Stimulated activated CD4-positive, alpha-beta T cell treated with anti-CD3 and anti-CD28 coated beads, TNF-alpha, amount 100 ng/mL, for 4 hours (primary cell): ENCODE measurements around the gene ALDH2.
"Not testable (repeated sequence)": the region's sequence is repeated elsewhere in the genome, so short reads cannot be mapped to it uniquely, and the experiment has no call there.

Experiments
- DNase-seq, 3 experiments: peaks; one replicate each; pipeline ENCODE4 v3.0.0-alpha.2; 2020; ENCODE audit warnings: low read depth in 3 of 3

ALDH2 gene

DNA sequence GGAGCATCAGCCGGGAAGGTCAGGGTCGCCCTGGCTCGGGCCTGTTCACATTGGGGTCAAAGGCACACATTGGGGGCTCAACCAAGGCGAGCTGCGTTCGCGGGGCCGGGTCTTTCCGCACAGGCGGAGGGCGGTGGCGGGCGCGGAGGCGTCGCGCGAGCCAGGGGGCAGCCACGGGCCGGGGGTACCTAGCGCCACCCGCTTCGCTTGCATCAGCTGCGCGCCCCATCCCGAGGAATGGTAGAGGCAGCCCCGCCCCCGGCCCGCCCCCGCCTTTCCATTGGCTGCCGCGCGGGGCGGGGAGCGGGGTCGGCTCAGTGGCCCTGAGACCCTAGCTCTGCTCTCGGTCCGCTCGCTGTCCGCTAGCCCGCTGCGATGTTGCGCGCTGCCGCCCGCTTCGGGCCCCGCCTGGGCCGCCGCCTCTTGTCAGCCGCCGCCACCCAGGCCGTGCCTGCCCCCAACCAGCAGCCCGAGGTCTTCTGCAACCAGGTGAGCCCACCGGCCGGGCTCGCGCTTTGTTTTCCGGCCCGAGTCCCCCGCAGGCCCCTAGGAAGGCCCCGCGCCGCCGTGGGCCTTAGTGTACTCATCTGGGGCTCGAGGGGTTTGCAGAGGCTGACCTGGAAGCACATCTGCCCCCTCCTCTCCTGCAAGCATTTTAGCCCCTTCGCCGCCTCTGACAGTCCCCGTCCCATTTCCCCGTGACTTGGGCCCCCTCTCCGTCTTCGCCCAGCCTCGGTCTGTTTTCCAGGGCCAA, at the start of gene ALDH2:
ALDH2 (plus strand) TSS at position 326 of the 754 bp plus-strand sequence; CDS start at position 376, 50 bp downstream.
- DNase-seq = peak in 2 of 3 experiments; percentile 17

DNA sequence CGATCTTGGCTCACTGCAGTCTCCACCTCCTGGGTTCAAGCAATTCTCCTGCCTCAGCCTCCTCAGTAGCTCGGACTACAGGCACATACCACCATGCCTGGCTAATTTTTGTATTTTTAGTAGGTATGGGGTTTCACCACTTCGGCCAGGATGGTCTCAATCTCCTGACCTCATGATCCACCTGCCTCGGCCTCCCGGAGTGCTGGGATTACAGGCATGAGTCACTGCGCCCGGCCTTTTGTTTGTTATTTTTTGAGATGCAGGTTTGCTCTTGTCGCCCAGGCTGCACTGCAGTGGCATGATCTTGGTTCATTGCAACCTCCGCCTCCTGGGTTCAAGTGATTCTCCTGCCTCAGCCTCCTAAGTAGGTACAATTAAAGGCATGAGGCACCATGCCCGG, 47.4 kb upstream of the ALDH2 start:
- DNase-seq = not testable (repeated sequence)

DNA sequence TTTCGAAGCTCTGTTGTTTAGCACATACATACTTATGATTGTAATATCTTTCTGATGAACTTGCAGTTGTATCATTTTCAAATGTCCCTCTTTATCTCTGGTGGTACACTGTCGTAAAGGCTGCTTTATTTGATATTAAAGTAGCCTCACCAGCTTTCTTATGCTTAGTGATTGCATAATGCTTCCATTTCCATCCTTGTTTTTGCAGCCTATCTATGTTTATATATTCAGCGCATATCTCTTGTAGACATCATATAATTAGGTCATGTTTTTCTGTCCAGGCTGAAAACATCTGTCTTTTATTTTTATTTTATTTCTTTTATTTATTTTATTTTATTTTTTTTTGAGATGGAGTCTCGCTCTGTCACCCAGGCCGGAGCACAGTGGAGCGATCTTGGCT, 46.3 kb upstream of the ALDH2 start:
- DNase-seq = no peak

DNA sequence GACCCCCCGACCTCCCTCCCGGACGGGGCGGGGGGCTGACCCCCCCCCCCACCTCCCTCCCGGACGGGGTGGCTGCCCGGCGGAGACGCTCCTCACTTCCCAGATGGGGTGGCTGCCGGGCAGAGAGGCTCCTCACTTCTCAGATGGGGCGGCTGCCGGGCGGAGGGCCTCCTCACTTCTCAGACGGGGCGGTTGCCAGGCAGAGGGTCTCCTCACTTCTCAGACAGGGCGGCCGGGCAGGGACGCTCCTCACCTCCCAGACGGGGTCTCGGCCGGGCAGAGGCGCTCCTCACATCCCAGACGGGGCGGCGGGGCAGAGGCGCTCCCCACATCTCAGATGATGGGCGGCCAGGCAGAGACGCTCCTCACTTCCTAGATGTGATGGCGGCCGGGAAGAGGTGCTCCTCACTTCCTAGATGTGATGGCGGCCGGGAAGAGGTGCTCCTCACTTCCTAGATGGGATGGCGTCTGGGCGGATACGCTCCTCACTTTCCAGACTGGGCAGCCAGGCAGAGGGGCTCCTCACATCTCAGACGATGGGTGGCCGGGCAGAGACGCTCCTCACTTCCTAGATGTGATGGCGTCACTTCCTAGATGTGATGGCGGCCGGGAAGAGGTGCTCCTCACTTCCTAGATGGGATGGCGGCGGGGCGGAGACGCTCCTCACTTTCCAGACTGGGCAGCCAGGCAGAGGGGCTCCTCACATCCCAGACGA, 42.9 kb upstream of the ALDH2 start:
- DNase-seq = not testable (repeated sequence)

DNA sequence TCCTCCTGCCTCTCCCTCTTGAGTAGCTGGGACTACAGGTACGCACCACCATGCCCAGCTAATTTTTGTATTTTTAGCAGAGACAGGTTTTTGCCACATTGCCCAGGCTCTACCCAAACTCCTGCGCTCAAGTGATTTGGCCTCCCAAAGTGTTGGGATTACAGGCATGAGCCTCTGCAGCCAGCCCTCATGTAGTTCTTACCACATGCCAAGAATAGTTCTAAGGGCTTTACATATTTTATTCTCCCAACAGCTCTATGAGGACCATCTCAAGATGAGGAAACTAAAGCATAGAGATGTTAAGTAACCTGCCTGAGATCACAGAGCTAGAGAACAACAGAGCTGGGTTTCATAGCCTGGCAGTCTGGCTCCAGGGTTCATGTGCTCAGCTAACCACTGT, 37.9 kb upstream of the ALDH2 start:
- DNase-seq = no peak

DNA sequence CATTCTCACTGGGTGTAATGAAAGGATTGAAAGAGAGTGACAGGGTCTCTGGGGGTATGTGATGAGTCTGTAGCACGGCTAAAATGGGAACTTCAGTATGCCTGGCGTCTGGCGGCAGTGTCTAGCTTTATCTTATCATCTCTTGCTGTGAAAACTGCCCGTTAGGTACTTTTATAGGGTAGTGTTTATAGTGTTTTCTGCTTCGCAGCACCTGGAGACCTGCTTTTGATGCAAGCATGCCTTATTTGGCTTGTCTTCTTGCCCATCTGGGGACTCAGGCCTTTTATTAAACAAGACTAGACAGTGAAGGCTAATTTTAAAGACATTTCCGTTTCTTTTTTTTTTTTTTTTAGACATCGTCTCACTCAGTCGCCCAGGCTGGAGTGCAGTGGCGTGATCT, 36.3 kb upstream of the ALDH2 start:
- DNase-seq = no peak

DNA sequence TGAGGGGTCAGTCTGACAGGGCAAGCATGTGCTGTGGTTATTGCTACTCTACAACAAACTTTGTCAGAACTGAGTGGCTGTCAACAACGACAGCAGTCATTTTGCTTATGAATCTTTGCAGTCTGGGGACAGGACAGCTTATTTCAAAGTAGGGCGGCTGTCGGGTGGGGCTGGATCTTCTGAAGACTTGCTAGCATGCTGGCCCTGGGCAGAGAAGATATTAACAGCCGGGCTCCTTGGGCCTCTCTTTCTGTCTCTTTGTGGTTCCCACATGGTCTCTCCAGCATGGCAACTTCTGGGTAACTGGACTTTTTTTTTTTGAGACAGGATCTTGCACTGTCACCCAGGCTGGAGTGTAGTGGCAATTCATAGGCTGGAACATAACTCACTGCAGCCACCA, 33.9 kb upstream of the ALDH2 start:
- DNase-seq = no peak

DNA sequence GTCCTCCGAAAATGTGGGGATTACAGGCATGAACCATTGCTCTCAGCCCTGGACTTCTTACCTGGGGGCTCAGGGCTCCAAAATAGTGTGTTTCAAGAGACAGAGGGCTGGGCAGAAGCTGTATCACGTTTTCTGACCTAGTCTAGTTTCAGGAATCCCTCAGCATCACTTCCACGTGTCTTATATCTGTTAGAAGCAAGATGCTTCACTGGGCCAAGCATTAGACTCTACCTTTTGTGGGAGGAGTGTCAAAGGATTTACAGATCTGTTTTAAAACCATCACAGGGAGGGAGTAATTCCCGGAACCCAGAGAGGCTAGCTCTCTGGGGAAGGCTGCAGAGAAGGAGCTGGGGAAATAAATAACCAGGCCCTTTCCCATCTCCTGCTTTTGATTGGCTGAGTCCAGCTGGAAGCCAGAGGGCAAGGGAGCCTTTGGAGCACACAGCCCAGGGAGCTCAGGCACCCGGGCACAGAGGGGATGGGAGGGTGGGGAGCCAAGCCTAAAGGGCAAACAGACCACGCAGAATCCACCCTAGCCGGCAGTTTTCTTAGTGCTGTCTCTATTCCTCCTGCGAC, 33.3 kb upstream of the ALDH2 start:
- no peak for DNase-seq

DNA sequence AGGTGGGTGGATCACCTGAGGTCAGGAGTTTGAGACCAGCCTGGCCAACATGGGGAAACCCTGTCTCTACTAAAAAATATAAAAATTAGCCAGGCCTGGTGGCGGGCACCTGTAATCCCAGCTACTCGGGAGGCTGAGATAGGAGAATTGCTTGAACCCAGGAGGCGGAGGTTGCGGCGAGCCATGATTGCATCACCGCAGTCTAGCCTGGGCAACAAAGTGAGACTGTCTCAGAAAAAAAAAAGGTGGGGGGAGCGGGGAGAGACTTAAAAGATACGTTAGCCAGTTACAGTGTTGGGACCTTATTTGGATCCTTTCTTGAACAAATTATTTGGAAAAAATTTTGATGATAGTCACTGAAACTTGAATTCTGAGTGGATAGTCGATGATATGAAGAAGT, 27.2 kb upstream of the ALDH2 start:
- not testable (repeated sequence) for DNase-seq

DNA sequence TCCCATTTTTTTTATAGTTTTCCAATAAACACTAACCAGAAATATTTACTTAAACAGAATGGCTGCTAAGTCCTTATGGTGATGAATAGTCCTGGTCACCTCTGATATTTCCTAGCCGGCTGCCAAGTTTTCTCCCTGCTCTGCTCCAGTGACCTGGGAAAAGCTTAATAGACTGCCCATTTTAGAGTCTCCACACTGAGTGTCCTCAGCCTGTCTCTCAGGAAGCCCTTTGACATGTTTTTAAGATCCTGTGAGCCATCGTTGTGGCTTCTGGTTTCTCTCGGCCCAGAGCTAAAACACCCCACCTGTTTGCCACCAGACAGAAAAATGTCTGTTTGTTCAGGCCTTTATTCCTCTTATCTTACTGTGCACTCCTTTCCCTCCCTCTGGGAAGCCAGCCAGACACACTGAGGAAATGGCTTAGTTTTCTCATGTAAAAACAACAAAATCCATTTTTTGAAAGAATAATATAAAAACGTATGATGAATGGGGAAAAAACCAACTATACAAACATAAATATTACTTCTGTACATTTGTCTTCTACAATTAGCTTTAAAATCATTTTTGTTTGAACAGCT, 25.4 kb upstream of the ALDH2 start:
- no peak for DNase-seq

DNA sequence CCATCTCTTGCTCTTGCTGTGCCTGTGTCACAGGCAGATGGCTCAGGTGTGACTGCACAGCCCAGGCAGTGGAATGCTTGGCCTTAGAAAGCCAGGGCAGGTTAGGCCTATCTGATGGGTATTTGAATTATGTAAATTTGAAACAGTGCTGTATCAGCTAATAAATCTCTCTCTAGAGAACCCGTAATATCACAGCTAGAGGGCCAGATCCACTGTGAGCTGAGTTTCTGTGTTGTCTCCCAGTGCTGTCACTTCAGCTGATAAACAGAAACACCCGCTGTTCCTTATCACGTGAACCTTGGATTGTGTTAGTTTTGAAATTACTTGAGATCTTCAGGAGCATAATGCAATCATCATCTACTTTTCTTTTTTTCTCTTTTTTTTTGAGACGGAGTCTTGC, 21.5 kb upstream of the ALDH2 start:
- no peak for DNase-seq

DNA sequence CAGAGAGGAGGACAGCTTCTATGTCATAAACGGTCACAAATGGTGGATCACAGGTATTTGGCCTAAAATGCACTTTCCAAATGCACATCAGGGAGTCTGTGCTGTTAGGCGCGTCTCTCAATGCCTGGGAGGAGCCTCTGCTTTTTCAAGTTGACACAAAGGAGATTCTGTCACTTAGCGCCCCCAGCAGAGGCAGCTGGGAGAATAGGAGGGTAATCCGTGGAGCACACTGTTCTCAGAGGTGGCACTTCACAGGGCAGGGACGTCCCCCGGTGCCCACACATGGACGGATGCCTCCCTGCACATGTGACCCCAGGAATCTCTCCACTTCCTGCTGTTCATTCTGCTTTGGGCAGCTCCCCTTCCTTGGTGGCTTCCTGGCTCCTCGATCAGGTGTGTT, 19.4 kb upstream of the ALDH2 start:
- no peak for DNase-seq

DNA sequence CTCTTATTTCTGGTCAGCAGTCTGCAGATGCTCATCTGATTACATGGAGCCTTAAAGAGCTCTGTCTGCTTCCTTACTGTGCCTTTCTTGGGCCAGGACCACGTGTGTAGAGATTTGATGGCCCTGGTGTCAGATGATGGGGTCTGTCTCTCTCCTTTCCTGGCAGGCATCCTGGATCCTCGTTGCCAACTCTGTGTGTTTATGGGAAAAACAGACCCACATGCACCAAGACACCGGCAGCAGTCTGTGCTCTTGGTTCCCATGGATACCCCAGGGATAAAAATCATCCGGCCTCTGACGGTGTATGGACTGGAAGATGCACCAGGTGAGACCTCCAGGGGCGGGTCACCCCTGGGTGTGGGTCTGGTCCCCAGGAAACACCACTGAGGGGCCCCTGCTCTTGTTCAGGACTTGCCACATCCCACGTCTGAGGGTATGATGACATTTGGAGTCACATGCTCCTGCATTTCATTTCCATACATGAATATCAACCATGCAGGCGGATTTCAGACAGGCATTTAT, 18.5 kb upstream of the ALDH2 start:
- DNase-seq = no peak

DNA sequence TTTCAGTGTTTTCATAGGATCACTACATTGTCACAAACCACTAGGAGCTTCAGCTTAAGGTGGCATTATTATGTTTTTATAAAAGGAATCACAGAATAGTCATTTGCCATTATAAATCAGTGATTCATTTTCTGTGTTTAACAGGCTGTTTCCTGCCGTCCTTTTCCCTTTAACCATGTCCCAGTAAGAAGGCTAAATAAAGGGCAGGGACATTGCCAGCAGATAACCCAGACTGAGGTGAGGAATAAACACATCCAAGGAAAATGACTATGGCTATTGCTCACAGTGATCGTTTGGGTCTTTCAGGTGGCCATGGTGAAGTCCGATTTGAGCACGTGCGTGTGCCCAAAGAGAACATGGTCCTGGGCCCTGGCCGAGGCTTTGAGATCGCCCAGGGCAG, 17.9 kb upstream of the ALDH2 start:
- DNase-seq = no peak

DNA sequence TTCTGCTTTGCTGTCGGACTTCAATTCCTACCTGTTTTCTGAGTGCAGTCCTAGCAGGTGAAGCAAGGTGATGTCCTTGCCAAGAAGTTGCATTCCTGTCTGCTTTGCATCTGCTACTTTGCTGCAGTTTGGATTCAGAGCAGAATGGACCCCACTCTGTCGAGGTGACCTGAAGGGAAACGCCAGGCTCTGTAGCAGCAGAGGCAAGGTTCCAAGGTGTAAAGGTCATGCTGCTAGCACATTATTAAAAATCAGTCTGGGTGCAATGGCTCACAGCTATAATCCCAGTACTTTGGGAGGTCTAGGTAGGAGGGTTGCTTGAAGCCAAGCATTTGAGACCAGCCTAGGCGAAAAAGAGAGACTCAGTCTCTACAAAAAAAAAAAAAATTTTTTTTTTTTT, 17.3 kb upstream of the ALDH2 start:
- no peak for DNase-seq

DNA sequence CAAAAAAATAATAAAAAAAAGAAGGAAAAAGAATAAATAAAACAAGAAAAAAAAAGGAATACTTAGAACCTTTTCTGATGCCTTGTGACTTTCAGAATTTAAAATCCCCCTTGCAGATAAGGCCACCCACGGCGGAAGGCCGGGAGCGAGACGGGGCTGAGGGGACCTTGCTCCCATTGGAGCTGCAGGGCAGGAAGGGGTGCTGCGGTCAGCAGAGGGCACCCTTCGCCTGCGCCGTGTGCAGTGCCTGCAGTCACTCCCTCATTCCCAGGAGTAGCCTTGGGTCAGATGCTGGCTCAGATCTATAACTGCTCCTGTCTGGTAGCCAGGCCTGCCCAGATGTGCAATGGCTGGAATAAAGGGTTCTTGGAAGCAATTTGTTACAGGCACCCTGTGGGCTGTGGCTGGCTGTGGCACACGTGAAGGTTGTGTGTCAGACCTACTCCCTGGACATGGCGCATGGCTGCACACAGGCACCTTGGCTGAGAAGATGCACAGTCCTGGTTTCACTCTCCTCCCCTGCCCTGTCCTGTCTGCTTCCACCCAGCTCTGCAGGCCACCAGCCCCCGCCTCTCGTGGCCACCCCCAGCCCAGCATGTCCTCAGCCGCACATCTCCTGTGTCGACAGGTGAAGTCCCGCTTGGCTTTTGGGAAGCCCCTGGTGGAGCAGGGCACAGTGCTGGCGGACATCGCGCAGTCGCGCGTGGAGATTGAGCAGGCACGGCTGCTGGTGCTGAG, 13.4 kb upstream of the ALDH2 start:
- DNase-seq = no peak

DNA sequence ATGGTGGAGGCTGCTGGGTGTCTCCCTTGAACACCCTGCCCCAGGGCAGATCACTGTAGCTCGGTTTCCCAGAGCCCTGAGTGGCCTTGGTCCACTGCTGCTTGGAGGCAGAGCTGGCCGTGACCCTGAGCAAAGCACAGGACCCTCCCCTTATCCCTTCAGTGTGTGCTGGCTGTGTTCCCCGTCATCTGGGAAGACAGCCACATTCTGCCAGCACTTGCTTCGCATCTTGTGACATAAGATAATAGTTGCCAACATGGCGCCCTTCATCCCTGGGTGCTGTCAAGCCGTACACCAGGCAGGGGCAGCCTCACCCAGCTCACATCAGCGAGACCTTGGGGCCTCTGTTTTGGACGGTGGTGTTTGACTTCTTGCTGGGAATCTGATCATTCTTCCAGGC, 12.1 kb upstream of the ALDH2 start:
- DNase-seq = no peak

DNA sequence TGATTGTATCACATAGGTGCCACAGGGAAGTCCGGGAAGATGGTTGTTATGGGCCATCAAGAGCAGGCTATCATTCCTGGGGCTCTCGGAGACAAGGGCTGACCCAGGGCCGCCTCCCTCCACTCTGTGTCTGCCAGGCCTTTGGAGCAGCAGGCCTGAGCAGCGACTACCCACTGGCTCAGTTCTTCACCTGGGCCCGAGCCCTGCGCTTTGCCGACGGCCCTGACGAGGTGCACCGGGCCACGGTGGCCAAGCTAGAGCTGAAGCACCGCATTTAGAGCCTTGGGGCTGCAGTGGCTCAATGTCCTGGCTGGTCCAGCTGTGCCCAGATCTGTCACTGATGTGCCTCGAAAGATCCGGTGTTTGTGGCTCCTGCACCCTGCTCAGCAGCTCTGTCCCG, 10.5 kb upstream of the ALDH2 start:
- no peak for DNase-seq

DNA sequence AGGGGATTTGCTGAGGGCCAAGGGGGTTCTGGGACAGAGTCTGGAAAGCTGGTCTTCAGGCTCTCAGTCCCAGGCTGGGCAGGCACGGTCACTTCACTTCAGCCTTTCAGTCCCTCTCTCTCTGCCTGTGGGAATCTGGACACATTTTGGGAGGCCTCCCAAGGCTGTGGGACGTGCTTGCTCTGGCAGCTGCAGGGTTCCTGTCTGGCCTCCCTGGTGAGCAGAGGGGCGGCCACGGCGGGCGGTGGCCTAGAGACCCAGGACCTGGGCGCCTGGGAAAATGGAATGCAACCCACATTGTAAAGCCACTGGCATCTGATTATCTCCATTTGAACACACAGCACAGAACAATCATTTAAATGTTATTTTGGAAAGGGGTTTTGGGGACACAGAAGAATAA, 10.1 kb upstream of the ALDH2 start:
- no peak for DNase-seq

DNA sequence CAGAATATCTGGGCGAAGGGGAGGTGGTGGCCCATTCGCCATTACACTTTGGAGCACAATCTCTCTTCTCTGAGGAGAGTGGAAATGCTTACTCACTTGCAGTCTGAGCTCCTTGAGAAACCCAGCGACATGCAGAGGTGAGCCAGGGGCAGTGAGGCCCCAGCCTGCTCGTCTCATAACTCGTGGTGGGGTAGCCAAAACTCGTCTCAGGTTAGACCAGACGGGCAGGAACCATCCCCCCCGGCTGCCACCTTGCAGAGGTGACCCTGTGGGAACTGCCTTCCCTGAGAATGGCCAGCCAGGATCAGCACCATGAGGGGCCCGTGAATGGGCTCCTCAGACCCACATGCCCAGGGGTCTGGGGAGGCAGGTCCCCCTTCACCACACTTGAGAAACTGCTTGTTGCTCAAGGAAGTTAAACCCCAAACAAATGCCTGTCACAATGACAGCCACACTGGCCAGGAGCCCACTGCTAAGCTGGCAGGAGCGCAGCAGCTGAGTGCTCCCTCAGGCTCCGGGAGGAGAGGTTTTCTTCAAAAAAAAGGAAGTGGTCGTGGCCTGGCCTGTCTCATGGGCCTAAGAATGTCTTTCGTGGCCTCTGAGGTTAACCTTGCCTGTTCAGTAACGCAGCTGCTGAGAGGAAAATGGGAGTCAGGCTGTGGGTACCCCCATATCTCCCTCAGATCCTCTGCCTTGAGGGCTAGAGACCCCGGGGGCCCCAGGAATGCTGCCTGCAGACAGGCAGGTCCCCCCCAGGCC, 9.2 kb upstream of the ALDH2 start:
- no peak for DNase-seq

DNA sequence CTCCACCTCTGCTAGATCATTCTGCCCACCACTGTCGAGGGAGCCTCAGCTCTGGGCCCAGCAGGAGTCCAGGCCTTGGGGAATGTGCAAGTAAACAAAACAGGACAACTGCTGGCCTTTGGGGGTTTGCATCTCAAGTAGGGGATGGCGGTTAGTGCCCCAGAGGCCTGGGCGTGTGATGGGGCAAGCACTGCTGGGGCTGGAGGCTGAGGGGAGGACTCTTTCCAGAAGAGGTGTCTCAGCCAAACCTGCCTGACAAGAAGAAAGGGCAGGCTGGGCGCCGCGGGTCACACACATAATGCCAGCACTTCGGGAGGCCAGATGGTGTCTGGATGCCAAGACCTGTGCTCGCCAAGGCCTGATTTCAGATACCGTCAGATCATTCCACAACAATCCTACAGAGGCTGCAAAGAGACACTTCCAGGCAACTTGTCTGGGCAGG, 8.6 kb upstream of the ALDH2 start:
- DNase-seq = no peak
